ENCODE results near the gene CNGB1.

DNA sequence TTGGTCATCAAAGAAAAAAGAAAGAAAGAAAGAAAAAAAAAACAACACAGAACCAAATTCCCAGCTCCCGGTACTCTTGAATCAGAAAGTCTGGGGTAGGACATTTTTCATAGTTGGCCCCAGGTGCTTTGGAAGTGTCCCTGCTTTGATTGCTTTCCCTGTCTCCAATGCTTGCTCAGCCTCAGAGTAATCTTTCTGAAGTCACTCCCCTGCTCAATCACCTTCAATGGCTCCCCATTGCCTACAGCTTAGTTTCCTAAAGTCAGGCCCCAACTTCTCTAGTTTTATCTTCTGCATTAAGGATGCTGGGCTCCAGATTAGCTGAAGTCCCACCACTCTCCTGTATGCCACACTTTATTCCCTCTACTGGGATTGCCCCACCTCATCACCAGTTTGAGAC is 17.1 kb downstream of the CNGB1 start:
- TF ChIP-seq, protein P1, sequence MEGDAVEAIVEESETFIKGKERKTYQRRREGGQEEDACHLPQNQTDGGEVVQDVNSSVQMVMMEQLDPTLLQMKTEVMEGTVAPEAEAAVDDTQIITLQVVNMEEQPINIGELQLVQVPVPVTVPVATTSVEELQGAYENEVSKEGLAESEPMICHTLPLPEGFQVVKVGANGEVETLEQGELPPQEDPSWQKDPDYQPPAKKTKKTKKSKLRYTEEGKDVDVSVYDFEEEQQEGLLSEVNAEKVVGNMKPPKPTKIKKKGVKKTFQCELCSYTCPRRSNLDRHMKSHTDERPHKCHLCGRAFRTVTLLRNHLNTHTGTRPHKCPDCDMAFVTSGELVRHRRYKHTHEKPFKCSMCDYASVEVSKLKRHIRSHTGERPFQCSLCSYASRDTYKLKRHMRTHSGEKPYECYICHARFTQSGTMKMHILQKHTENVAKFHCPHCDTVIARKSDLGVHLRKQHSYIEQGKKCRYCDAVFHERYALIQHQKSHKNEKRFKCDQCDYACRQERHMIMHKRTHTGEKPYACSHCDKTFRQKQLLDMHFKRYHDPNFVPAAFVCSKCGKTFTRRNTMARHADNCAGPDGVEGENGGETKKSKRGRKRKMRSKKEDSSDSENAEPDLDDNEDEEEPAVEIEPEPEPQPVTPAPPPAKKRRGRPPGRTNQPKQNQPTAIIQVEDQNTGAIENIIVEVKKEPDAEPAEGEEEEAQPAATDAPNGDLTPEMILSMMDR (IDR thresholded peaks at IDR 0.05; ENCODE audit: insufficient read depth, low read length, poor library complexity, severe bottlenecking) = no peak
- no peak for TF ChIP-seq EZH2phosphoT487 (conservative IDR thresholded peaks at IDR 0.05; ENCODE audit: low read length)

Measured in SU-DHL-6 (cell line).